Glomerular visceral epithelial cell (primary cell): Measurements from ENCODE around the gene IL31RA.
"Not testable (repeated sequence)": the region's sequence is repeated elsewhere in the genome, so short reads cannot be mapped to it uniquely, and the experiment has no call there.

ENCODE experiments used
- DNase-seq: peaks from one replicate; pipeline ENCODE4 v3.0.0-alpha.2; 2016; ENCODE audit errors: extremely low spot score

The IL31RA gene

DNA sequence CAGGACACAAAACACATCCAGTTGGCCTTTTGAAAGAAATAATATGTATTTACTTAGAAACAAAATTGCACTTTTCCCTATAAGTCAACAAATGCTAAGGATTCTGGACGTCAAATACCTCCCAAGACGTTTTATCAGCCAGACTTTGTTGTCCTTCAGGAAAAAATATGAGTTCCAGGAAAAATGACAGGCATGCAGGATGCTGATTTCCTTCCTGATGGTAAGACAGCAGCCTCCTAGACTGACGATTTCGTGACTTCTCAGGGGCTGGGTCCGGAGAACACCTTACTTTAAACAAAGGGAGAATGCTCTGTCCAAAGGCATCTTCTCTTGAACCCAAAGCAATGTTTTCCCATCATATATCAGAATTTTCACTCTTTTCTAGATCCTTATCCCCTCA is 74.6 kb downstream of the IL31RA start:
- no peak for DNase-seq

DNA sequence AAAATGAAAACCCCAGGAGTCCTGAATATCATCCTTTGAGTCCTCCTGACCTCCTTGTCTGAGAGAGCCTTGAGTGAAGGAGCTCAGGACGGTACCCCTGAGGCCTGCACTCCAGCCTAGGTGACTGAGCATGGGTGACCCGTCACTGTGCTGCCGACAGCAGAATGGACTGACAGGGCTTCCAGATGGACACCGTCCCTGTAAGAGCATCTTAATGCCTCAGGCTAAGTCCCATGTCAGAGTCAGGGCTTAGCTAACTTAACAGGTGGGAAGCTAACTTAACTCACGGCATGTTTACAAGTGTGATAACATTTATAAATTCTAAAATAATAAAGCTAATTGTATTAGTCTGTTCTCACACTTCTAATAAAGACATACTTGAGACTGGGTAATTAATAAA is 75.3 kb downstream of the IL31RA start:
- DNase-seq, result no peak

DNA sequence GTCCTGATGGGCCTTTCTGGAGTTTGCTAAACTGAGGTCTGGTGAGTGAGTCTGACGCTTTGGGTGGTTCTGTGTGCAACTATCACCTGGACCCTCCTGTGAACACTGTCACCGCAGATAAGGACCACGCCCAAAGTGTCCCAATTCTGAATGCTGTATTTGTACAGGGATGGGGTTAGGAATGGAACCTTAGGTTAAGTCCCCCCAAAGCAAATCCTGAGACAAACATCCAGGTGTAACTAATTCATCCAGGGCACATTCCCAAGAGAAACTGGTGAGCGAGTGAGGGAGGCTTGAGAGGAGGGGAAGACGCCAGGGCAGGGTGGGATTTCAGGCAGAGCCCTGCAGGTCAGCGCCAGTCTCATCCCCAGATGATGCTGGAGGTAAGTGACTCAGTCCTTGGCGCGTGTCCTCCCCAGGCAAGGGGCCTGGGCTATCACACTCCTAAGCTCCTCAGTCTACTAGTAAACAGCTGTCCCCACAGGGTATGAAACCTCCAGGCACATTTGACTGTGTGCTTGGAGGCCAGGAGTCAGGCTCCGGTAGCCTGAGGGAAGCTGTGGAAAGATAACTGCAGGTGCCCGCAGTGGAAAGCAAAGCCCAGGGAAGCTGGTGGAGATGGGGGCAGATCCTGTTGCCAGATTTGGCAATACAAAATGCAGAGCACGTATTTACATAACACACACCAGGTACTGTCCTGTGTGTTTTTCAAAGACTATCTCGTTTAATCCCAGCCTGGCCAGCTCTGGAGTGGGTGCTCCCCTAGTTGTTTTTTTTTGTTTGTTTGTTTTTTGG is 76.9 kb downstream of the IL31RA start:
- DNase-seq, result no peak

DNA sequence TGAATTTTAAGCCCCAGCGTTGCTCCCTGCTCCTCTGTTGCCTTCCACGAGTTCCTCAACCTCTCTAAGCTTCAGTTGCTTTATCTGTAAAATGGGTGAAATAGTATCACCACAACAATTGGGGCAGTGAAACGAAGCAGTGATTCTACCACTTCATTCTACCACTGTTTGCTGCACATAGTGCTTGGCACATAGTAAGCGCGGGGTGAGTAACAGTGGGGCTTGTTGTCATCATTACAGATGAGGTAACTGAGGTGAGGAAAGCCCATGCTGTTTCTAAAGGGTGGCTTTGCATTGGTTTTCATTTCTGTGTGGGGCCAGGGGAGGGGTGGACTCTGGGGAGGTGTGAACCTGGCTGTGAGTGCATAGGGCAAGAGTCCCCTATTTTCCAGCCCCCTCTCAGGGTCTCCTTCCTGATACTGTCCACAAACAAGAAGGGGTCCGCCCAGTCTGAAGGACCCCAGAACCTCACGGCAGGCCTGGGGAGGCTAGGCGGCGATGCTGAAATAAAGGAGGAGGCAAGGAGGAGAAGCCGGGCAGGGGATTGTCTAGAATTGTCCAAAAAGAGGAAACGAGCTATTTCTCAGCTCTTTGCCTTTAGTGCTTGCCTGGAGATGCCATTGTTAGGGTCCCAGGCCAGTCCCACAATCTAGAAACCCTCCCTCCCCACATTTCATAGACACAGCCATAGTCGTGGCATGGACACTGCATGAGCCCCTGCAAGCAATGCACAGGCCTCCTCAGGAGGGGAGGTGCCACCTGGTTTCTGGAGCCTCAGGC is 78.1 kb downstream of the IL31RA start:
- no peak for DNase-seq

DNA sequence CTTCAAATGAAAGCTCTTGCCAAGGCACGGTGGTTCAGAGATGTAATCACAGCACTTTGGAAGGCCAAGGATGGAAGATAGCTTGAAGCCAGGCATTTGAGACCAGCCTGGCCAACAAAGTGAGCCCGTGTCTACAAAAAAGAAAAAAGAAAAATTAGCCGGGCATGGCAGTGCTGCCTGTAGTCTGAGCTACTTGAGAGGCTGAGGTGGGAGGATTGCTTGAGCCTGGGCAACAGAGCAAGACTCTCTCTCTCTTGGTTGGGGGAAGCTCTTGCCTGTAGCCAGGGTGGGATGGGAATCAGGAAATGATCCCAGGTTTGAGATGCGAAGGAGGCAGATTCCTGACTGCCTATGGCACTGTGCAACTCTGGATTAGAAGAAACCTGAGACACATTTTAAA is 81.5 kb downstream of the IL31RA start:
- no peak for DNase-seq

DNA sequence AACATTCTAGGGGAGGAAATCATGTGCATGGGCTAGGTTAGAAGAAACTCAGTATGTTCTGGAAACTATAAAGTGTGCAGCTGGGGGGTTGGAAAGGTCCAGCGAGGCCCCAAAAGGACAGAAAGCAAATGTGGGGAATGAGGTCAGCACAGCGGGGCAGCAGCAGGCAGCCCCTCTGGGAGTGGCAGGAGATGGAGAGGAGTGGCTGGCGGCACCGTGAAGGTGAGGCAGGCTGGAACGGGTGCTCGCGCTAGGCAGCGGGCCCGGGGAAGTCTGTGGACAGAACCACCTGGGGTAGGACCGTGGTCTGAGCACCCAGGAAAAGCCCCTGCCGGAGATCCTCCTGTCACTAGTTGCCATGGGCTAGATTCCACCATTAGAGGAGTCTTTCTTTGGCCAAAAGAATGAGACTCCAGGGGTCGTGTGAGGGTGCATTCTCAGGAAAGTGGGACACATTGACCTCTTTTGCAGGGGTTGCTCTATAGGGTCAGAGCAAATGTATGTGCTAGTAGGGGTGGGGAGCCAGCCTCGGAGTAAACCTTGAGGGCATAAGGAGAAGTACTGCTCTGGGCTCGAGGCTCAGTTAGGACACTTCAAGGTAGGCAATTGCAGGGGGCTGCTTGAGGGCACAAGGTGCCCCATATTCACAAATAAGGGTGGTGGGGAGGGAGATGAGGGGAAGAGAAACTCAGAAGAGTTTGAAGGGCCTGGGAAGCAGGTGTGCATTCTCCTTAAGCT is 82.4 kb downstream of the IL31RA start:
- DNase-seq, result no peak

DNA sequence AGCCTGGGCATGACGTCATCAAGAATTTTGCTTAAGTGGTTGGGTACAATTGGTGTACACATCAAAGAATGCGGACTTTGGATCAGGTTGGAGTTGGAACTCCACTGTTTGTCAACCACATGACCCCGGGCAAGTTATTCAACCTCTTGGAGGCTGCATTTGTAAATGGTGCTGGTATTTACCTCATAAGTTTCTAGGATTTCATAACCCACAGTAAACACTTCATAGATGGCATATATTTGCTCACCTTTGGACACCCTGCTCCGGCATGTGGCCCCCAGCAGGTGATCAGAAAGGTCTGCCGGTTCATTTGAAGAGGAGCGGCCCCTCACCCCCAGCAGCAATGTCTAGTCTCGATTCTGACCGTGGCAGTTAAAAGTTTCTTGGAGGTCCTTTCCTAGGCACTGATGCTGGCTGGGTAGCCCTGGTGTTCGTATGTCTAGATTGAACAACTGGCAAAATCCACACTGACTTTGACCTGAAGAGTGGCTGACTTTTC is 83.0 kb downstream of the IL31RA start:
- no peak for DNase-seq

DNA sequence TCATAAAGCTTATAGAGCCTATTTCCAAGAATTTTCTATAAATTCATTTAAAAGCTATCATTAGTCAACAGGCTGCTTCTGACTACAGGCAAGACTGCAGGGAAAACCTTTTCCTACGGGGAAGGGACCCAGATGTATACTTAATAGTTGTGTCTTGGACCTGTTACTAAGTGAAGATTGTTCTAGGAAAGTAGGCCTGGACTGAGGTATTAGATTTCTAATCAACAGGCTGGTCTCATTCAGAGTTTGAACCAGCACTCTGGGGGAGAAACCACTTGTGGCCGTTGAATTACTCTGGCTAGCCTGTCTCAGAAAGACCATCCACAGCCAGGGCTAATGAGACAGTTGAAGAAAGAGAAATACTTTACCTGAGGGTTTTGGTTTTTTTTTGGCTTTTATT is 83.6 kb downstream of the IL31RA start:
- DNase-seq, result no peak

DNA sequence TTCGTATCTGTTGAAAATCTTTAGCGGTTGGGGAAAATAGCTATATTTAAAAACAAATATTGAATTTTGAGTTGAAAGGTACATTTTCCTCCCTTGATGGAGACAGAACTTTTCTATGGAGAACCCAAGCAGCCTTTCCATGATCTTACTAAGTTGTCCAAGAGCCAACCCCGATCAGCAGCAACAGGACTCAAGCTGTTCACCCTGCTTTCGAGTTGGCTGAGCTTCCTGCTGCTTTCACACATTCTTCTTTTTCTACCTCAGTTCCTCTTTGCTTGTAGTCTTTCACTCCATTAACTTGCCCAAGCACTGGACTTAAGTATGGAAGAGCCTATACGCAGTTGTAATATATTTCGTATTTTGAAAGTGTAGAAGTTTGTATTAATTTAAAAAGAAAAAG is 84.2 kb downstream of the IL31RA start:
- no peak for DNase-seq

DNA sequence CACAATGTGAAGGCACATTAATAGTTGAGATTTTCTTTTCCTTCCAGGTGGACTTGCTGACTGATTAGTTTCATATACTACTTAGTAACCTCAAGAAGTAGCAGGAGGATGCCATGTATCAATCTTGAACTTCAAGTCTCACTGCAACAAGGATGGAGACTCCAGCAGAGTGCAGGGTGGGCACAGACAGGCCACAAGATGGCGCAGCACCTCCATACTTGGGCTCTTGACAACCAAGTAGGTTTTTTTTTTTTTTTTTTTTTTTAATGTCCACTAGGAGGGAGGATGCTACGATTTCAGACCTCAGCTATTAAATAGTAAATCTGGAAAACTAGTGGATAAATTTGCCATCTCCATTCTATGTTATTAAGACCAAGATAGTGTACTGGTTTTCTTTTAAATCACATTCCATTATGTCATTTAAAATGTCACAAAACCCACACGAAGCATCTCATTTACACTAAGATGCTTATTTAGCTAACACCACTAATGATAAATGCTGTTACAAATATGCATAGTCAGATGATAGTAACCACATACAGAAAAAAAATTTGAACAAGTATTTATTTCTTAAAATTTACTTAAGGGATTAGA is 85.0 kb downstream of the IL31RA start:
- DNase-seq, result peak; percentile 86

DNA sequence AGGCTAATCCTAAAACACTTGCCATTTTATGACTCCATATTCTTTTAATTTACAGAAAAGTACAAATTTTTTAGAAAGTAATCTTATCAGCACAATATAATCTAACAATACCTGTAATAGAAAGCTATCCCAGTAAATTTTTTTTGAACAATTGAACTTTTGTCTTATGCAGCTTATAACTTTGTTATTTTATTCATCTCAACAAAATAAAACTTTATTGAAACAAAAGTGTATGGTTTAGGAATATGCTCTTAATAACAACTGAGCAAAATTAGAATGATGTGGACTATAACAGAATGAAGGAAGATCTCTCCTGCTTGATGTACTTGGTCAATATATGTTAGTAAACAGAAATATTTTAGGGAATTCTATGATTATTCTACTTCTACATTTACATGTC is 86.4 kb downstream of the IL31RA start:
- DNase-seq, result not testable (repeated sequence)

DNA sequence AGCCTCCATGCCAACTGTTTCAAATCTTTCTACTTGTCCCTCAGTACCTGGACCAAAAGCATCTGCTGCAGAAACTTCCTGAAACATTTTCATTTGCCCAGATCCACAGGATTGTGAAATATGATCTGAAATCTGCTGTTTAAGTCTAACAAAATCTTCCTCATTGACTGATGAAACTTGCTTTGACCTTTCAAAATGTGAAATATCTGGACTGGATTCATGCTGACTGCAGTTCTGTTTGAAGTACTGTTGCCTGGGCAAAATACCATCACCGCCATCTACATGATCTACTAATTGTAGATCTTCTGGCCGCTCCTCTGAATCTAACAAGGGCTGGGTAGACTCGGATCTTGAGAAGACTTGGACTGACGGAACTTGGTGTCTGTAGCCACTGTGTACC is 90.0 kb downstream of the IL31RA start:
- not testable (repeated sequence) for DNase-seq

DNA sequence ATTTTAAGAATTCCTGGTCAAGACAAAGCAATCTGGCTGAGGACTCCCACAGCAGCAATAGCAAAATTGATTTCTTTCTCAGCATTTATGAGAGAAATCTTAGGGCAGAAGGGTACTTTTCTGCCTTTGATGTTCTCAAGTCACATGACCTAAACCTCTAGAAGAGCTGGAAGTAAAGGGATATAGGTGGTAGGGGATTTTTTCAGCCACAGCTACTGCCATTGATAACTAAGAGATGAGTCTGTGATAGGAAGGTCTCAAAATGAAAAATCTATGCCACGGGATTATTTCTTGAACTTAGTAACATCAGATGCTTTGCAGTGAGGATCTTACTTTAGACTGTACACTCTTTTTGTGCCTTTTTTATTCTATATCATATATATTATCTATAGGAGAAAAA is 108.1 kb downstream of the IL31RA start:
- DNase-seq, result no peak

DNA sequence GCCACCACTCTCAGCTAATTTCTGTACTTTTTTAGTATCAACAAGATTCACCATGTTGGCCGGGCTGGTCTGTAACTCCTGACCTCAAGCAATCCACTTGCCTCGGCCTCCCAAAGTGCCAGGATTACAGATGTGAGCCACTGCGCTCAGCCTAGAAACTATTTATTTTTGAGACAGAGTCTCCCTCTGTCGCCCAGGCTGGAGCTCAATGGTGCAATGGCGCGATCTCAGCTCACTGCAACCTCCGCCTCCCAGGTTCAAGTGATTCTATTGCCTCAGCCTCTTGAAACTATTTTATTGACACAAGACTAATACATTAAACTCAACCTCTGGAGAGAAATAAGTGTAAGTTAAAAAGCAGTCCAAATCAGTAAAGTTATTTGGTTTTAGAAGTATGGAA is 109.6 kb downstream of the IL31RA start:
- no peak for DNase-seq

DNA sequence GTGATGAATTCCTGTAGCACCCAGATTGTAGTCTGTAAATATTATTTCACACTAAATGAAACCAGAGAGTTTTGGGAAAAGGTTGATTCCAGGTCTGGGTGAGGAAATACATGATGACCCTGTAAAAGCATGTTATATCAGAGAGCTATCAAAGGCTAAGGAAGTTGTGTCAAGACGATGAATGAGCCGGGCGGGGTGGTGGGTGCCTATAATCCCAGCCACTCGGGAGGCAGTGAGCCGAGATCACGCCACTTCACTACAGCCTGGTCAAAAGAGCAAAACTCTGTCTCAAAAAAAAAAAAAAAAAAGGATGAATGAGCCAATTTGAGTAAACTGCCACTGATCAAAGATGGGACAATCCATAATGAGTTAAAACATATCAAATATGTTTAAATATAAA is 114.4 kb downstream of the IL31RA start:
- DNase-seq, result no peak

DNA sequence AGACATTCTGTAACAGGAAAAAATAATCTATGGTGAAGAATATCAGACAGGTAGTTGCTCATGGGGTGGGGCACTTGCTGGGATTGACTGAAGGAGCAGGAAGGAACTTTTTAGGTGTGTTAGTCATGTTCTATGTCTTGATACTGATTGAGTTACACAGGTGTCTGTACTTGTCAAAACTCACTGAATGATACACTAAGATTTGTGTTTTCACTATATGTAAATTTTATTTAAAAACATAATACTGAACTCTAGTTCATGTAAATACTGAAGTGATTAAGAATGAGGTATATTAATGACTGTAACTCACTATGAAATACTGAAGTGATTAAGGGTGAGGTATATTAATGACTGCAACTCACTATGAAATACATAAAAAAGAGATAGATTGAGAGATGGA is 115.1 kb downstream of the IL31RA start:
- no peak for DNase-seq

DNA sequence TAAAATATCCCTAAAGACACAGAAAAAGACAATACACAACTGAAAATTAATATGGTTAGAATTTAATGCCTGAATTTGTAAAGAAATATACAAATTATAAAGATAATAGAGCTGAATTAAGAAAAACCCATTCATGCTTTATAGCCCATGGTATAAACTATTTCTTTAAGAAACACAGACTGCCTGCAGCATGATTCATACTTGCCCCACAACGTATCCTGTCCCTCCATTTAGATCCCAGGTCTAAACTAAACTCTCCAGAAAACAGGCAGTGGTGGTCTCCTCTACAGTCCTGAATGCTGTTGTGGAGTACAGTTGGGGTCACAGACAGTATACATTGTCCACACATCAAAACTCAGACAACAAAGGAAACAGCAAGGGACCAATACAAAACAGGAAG is 118.8 kb downstream of the IL31RA start:
- peak; percentile 15 for DNase-seq
